H1 (cell line): ENCODE measurements around the gene CCDC197. TPM values are rescaled to one million over a fixed set of nuclear protein-coding genes. Genes with fewer than 3 reads are reported as not detected.

Experiments
- CBX8 ChIP-seq: fragments of 300-800, 300-1000 bp; sonication (generic); IDR thresholded peaks from 2 replicates; pipeline ENCODE4 v1.7.1; 2016; ENCODE audit warnings: low read depth, low read length, borderline replicate concordance
- CHD1 ChIP-seq: IDR thresholded peaks from 2 replicates; pipeline ENCODE4 v1.6.1; 2012; ENCODE audit warnings: low read depth, low read length, improper control_type of control experiment
- CHD7 ChIP-seq: fragments of 300-600 bp; sonication (generic); IDR thresholded peaks from 2 replicates; pipeline ENCODE4 v1.7.1; 2012; ENCODE audit warnings: low read length, moderate library complexity, mild to moderate bottlenecking, inconsistent platforms; ENCODE audit not compliant: insufficient replicate concordance
- CTBP2 ChIP-seq: IDR thresholded peaks from 2 replicates; pipeline ENCODE4 v1.7.0; 2011; ENCODE audit warnings: borderline replicate concordance, mild to moderate bottlenecking, moderate library complexity, mixed read lengths, low read length; ENCODE audit not compliant: insufficient read depth, insufficient read length
- HDAC6 ChIP-seq: IDR thresholded peaks from one replicate; pipeline ENCODE4 v1.7.1; 2012; ENCODE audit warnings: low read depth, mild to moderate bottlenecking, inconsistent platforms, low read length, moderate library complexity
- KDM1A ChIP-seq: fragments of 200-600, 300-600 bp; sonication (generic); IDR thresholded peaks from 2 replicates; pipeline ENCODE4 v1.7.1; 2016; ENCODE audit warnings: mild to moderate bottlenecking, low read length, borderline replicate concordance
- MAFK ChIP-seq: IDR thresholded peaks from 2 replicates; pipeline ENCODE4 v1.6.1; 2012; ENCODE audit warnings: low read depth, mild to moderate bottlenecking, improper control_type of control experiment, low read length
- NANOG ChIP-seq: IDR thresholded peaks from 2 replicates; pipeline ENCODE4 v1.6.1; 2011; ENCODE audit warnings: low read length, low read depth, mild to moderate bottlenecking, inconsistent platforms; ENCODE audit not compliant: insufficient read depth, poor library complexity, severe bottlenecking
- POU5F1 ChIP-seq: IDR thresholded peaks from 2 replicates; pipeline ENCODE4 v1.6.1; 2011; ENCODE audit warnings: low read depth, mild to moderate bottlenecking, low read length, moderate library complexity
- RFX5 ChIP-seq: IDR thresholded peaks from 2 replicates; pipeline ENCODE4 v1.6.1; 2011; ENCODE audit warnings: low read depth, low read length, improper control_type of control experiment, borderline replicate concordance
- RNF2 ChIP-seq: fragments of 200-900, 300-1000 bp; sonication (generic); IDR thresholded peaks from 2 replicates; pipeline ENCODE4 v1.7.1; 2016; ENCODE audit warnings: borderline replicate concordance, low read depth, mild to moderate bottlenecking, antibody characterized with exemption, low read length; ENCODE audit not compliant: poor library complexity, severe bottlenecking; ENCODE audit errors: missing control alignments
- SIRT6 ChIP-seq: IDR thresholded peaks from one replicate; pipeline ENCODE4 v1.7.1; 2012; ENCODE audit warnings: low read length, inconsistent platforms
- polyA plus RNA-seq, 7 experiments: library from polyadenylated mRNA; depleted of rRNA in 3 of 7; stranded (reverse) in 5 of 7; unstranded in 2 of 7; fragments of >200 nt in 5 of 7; fragments of 200-250 nt in 2 of 7; gene quantifications; 1 replicate in 5 of 7; 2 replicates in 1 of 7; 4 replicates in 1 of 7; pipeline versions ENCODE4 v1.2.1 to v1.2.3, GENCODE V29; 2011 to 2013; ENCODE audit warnings: missing spikeins in 2 of 7, mixed read lengths in 2 of 7
- total RNA-seq: library from RNA; stranded (reverse); fragmentation: NEBNext Ultra II Directional; extraction: Animal tissue kit (Norgen Biotek cat#: 25700); gene quantifications from 2 replicates; pipeline ENCODE4 v1.2.1, GENCODE V29; 2021

Gene CCDC197
- total and polyA plus RNA-seq, 2 of the 8 experiments (the other 6 are each of a cell fraction or from before 2014, with no cell fraction given), result not detected

GRCh38 chr14:93961620-93962019 lies 35.5 kb upstream of the CCDC197 start (continued):
- TF ChIP-seq CHD7 (no peak), POU5F1 (no peak), MAFK (no peak), RNF2 (no peak), CHD1 (no peak), RFX5 (no peak), CTBP2 (no peak), NANOG (no peak), SIRT6 (no peak), HDAC6 (no peak), KDM1A (no peak), CBX8 (no peak)
